Measurements from ENCODE around the gene GNG13.
A peak's percentile ranks its signal among the peaks of the same experiment; 100 is the strongest.

GNG13 gene, protein sequence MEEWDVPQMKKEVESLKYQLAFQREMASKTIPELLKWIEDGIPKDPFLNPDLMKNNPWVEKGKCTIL

DNA sequence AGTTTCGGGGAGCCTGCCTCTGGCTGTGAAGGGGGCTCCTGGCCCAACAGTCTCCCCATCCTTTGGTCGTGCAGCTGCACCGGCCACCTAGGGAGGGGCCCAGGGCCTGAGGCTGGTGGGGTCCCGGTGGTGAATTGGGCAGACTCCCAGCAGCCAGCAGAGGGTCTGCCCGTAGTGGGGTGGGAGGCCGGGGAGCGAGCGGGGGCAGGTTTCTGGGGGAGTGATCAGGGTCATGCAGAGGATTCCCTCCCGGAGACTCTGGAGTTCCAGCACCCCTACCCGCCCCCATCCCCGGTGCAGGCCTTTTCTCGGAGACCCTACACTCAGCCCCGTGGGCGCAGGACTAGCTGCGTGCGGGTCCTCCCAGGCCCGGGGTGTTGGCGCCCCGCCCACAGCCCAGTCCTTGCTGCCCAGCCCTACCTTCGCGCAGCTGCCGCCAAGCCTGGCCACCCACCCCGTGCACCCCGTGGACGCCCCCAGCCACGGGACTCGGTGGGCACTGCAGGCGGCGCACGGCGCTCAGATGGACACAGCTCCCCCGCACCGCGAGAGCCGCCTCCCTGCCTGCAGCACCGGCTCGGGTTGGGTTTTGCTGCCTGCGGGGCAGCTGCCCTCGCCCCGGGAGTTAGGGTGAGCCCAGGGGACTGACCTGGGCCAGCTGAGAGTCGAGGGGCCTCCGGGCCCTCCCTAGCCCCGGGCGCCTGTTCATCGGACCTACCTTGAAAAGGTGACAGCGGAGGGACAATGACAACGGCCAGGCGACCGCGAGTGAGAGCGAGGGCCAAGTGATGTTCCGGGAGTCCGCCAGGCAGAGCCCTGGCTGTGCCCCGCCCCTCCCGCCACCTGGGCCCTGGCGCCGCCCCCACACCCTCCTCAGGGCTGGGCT, at the start of gene GNG13:
GNG13 (minus strand) TSS at position 787 of the 886 bp plus-strand sequence. CDS start 1,657 bp downstream, outside the sequence.
- no peak for TF ChIP-seq Cebpa-rat (IDR thresholded peaks at IDR 0.05)
- Histone ChIP-seq H3K27ac (no peak within 1 kb of the TSS), H3K36me3 (peaks cover 0 to 26% (median 14%) of the 10 kb centered on the region in 11 experiments; a peak in 13 of 22 replicates), H3K4me2 (peak within 1 kb of the TSS in 8 of 11 experiments; percentile 23 to 71 (median 48); a peak in 12 of 22 replicates), H3K4me1 (peaks cover 0 to 25% (median 17%) of the 10 kb centered on the region in 10 experiments; a peak in 16 of 20 replicates), H3K9ac (0 out of 22 replicates have a peak within 1 kb of the TSS, but pooled peaks of 3 of the 11 experiments have one; percentile 12 to 44 (median 33)), H4K20me1 (peaks cover 0 to 80% (median 40%) of the 10 kb centered on the region in 11 experiments; a peak in 17 of 22 replicates), H3K4me3 (no peak within 1 kb of the TSS; a peak in 1 of 20 replicates), H3K9me3 (replicated peaks in 1 of 11) (no peaks in the 10 kb centered on the region), H3K27me3 (peaks cover 66 to 75% (median 70%) of the 10 kb centered on the region in 11 experiments)

DNA sequence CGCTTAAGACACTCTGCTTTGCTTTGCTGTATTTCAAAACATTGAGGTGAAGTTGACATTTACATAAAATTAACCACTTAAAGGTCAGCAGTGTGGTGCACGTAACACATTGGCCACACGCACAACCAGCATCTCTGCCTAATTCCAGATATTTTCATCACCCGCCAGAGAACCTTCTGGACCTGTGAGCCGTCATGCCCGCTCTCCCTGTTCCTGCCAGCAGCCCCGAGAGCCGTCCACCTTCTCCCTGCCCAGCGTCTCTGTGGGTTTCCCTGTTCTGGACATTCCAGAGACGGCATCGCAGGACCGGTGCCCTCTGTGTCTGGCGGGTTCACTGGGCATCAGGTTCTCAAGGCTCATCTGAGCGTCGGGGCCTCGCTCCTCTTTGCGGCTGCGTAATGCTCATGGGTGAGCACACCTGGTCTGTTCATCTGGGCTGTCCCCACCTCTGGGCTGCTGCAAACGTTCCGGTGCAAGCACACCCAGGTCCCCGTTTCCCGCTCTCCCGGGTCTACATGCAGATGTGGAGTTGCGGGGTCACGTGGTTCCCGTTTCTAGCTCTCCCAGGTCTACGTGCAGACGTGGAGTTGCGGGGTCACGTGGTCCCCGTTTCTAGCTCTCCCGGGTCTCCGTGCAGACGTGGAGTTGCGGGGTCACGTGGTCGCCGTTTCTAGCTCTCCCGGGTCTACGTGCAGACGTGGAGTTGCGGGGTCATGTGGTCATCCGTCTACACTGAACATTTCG, 48.1 kb upstream of the GNG13 start:
- H3K4me2 ChIP-seq = no peak overlapping the region
- no peak overlapping the region for H3K9ac ChIP-seq
- no peak overlapping the region for H3K4me3 ChIP-seq
- no peak overlapping the region for H3K27ac ChIP-seq
- H3K4me1 ChIP-seq = peaks cover 14 to 26% (median 19%) of the 10 kb centered on the region in 10 experiments; a peak in 19 of 20 replicates
- no peak for TF ChIP-seq Cebpa-rat (IDR thresholded peaks at IDR 0.05)
- H3K9me3 ChIP-seq (replicated peaks in 1 of 11) = peaks cover 58 to 71% (median 66%) of the 10 kb centered on the region in 11 experiments
- H3K36me3 ChIP-seq = peaks cover 0 to 13% (median 0%) of the 10 kb centered on the region in 11 experiments; a peak in 7 of 22 replicates
- peaks cover 6 to 27% (median 17%) of the 10 kb centered on the region in 11 experiments; a peak in 18 of 22 replicates for H3K27me3 ChIP-seq
- H4K20me1 ChIP-seq = no peaks in the 10 kb centered on the region

DNA sequence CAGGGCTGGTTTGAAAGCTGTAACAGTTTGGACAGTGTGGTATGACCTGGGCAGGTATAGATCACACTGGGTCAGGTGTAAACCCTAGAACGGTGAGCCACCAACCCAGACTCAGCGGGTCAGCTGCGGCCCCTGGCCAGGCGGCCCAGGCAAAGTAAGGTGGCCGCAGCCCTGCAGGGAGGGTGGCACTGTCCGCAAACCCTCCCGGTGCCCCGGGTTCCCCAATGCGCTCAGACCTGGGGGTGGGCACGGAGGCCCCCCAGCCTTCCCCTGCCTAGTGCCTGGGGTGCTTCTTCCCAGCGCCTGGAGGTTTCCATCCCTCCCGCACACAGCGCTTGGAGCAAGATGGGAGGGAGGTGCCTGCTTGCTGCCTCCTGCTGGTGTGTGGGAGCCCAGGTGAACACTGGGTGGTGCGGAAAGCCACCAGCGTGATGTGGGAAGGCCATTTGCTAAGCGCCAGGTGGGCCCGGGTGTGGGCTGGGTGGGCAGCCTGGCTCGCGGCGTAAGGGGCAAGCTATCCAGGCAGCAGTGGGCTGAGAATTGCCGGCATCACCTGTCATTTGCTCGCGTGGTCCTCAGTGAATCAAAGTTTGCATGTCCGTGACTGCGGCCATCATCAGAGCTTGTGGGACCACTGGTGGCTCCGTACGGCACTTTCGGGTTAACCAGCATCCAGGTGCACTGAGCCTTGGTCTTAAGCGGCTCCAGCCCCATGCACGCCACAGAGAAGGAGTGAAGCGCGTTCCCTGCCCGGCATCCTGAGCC, 47.3 kb upstream of the GNG13 start:
- Histone ChIP-seq H3K9ac (no peak overlapping the region), H3K27ac (no peak overlapping the region), H4K20me1 (no peaks in the 10 kb centered on the region), H3K4me2 (no peak overlapping the region), H3K27me3 (peaks cover 6 to 27% (median 17%) of the 10 kb centered on the region in 11 experiments; a peak in 18 of 22 replicates), H3K9me3 (replicated peaks in 1 of 11) (peaks cover 58 to 66% (median 64%) of the 10 kb centered on the region in 11 experiments), H3K36me3 (peaks cover 0 to 9% (median 0%) of the 10 kb centered on the region in 11 experiments; a peak in 2 of 22 replicates), H3K4me1 (peaks cover 15 to 30% (median 23%) of the 10 kb centered on the region in 10 experiments; a peak in 19 of 20 replicates), H3K4me3 (no peak overlapping the region)
- TF ChIP-seq Cebpa-rat (IDR thresholded peaks at IDR 0.05) = no peak

DNA sequence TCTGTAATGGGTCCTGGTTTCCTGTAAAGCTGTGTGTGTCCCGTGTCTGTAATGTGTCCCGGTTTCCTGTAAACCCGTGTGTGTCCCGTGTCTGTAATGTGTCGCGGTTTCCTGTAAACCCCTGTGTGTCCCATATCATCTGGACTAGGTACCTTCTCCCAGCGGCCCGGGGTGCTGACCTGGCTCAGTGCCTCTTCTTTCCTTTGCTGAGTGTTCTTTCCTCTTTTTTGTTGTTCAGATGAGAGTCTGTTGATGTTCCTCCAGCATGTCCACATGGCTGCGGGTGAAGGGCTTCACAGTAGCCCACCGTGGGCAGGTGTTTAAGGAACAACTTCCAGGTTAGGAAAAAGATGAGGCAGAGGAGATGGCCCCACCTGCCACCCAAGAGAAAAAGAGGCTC, 46.6 kb upstream of the GNG13 start:
- Histone ChIP-seq H3K4me2 (no peak overlapping the region), H3K9me3 (replicated peaks in 1 of 11) (peaks cover 53 to 59% (median 57%) of the 10 kb centered on the region in 11 experiments), H3K4me3 (no peak overlapping the region), H3K9ac (no peak overlapping the region), H4K20me1 (no peaks in the 10 kb centered on the region), H3K27me3 (peaks cover 6 to 27% (median 17%) of the 10 kb centered on the region in 11 experiments; a peak in 18 of 22 replicates), H3K36me3 (peaks cover 0 to 9% (median 0%) of the 10 kb centered on the region in 11 experiments; a peak in 2 of 22 replicates), H3K27ac (no peak overlapping the region), H3K4me1 (peaks cover 20 to 33% (median 30%) of the 10 kb centered on the region in 10 experiments)
- no peak for TF ChIP-seq Cebpa-rat (IDR thresholded peaks at IDR 0.05)

DNA sequence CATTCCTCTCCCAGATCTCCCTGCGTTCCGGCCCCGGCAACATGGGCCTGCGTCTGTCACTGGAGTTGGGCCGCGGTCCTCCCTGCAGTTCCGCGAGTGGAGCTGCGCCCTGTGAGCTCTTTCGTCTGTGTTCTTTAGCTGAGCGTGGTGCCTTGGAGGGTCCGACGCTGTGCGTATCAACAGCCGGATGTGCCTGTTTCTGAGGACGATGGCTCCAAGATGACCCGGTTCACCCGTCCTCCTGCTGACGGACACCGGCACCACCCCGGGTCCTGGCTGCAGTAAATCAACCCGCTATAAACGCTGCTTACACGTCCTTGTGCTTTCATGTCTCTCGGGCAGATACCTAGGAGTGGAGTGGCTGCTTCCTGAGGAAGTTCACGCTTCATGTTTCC, 44.8 kb upstream of the GNG13 start:
- peaks cover 26 to 51% (median 48%) of the 10 kb centered on the region in 10 experiments for H3K4me1 ChIP-seq
- TF ChIP-seq Cebpa-rat (IDR thresholded peaks at IDR 0.05) = no peak
- no peaks in the 10 kb centered on the region for H4K20me1 ChIP-seq
- no peaks in the 10 kb centered on the region for H3K36me3 ChIP-seq
- H3K9me3 ChIP-seq (replicated peaks in 1 of 11) = peaks cover 35 to 41% (median 39%) of the 10 kb centered on the region in 11 experiments
- H3K27ac ChIP-seq = no peak overlapping the region
- H3K4me3 ChIP-seq = peak overlapping the region in 3 of 10 experiments; percentile 8 to 41 (median 22); a peak in 4 of 20 replicates
- peak overlapping the region in 8 of 11 experiments; percentile 3 to 50 (median 20); a peak in 5 of 22 replicates for H3K9ac ChIP-seq
- H3K4me2 ChIP-seq = peak overlapping the region; percentile 66 to 88 (median 79)
- H3K27me3 ChIP-seq = peaks cover 6 to 27% (median 17%) of the 10 kb centered on the region in 11 experiments; a peak in 18 of 22 replicates

DNA sequence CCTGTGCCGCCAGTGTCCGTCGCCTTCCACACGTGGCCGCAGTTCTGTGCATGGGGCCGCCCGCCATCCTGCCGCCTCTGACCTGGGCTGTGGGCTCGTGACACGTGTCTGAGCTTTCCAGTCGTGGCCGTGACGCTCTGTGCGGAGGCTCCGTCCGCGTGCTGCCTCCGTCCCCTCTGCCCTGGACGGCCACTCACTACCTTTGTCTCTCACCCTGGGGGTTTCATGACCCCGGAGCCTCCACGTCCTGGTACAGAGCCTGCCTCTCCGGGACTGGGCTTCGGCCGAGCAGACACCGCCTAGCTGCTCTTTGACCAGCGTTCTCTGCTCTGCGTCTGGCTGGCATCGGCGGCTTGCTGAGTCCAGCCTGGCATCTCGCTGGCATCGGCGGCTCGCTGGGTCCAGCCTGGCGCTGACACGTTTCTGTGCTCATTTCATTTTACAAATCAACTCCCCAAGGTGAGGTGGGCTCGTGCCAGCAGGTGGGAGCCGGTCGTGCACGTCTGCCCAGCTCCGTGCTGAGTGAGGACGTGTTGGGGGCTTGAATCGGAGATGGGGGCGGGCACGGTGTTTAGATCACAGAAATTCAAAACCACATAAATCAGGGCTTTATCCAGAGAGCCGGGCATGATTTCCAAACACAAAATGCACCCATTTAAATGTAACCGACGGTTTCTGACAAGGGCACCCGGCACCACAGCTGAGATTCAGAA, 44.3 kb upstream of the GNG13 start:
- peak overlapping the region; percentile 66 to 88 (median 79) for H3K4me2 ChIP-seq
- H3K4me1 ChIP-seq = peaks cover 26 to 56% (median 53%) of the 10 kb centered on the region in 10 experiments
- no peak overlapping the region for H3K27ac ChIP-seq
- peaks cover 29 to 36% (median 33%) of the 10 kb centered on the region in 11 experiments for H3K9me3 ChIP-seq (replicated peaks in 1 of 11)
- H3K9ac ChIP-seq = peak overlapping the region in 7 of 11 experiments; percentile 3 to 50 (median 21); a peak in 4 of 22 replicates
- H3K27me3 ChIP-seq = peaks cover 6 to 27% (median 17%) of the 10 kb centered on the region in 11 experiments; a peak in 18 of 22 replicates
- H4K20me1 ChIP-seq = no peaks in the 10 kb centered on the region
- no peaks in the 10 kb centered on the region for H3K36me3 ChIP-seq
- H3K4me3 ChIP-seq = peak overlapping the region in 2 of 10 experiments; percentile 8 to 41; a peak in 2 of 20 replicates
- no peak for TF ChIP-seq Cebpa-rat (IDR thresholded peaks at IDR 0.05)

DNA sequence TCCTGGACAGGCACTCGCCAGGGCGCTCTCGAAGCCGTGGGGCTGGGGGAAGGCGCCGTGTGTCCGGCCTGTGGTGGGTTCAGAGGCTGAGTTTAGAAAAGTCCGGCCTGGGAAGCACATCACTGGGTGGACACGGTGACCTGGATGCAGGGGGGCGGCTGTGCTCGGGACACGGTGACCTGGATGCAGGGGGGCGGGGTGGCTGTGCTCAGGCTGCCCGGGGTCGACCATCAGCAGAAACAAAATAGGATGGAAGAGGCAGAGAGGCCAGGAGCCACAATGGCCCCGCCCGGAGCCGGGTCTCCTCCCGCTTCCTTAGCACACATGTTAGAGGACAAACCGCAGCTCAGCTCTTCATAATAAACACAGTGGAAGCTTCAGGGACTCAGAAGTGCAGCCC, 43.2 kb upstream of the GNG13 start:
- Histone ChIP-seq H4K20me1 (no peaks in the 10 kb centered on the region), H3K27me3 (peaks cover 6 to 27% (median 17%) of the 10 kb centered on the region in 11 experiments; a peak in 18 of 22 replicates), H3K4me3 (no peak overlapping the region), H3K4me1 (peaks cover 26 to 65% (median 56%) of the 10 kb centered on the region in 10 experiments), H3K9me3 (replicated peaks in 1 of 11) (peaks cover 19 to 25% (median 23%) of the 10 kb centered on the region in 11 experiments), H3K4me2 (peak overlapping the region in 1 of 11 experiments; percentile 33; a peak in 1 of 22 replicates), H3K9ac (no peak overlapping the region), H3K27ac (no peak overlapping the region), H3K36me3 (no peaks in the 10 kb centered on the region)
- TF ChIP-seq Cebpa-rat (IDR thresholded peaks at IDR 0.05) = no peak

Measured in BLaER1 treated with 17β-estradiol and CSF1 and Interleukin-3, amounts not matched to agents 10 nM and 100 nM (cell line).